SK-MEL-5 (cell line): ENCODE measurements around the gene CCDC9. TPM values are rescaled to one million over a fixed set of nuclear protein-coding genes. Genes with fewer than 3 reads are reported as not detected.
"Not testable (repeated sequence)": the region's sequence is repeated elsewhere in the genome, so short reads cannot be mapped to it uniquely, and the experiment has no call there.

Experiments
- DNase-seq: peaks from one replicate; pipeline ENCODE4 v3.0.0-alpha.2; 2016; ENCODE audit warnings: low read depth, low spot score
- in situ Hi-C: cut with HindIII; loops from 2 replicates; pipeline ENCODE4 v1.10.0; 2016; ENCODE audit warnings: low sequenced_read_pairs, high pct_unique_total_duplicates, low pct_unique_long_range_greater_than_20kb
- total RNA-seq: library from RNA; depleted of rRNA; stranded (reverse); fragments of >200 nt; shearing (Covaris generic); gene quantifications from 2 replicates; pipeline ENCODE4 v1.2.3, GENCODE V29; 2014

Gene CCDC9
- total RNA-seq, 1 experiment from 2014 or later: 2.5 TPM

DNA sequence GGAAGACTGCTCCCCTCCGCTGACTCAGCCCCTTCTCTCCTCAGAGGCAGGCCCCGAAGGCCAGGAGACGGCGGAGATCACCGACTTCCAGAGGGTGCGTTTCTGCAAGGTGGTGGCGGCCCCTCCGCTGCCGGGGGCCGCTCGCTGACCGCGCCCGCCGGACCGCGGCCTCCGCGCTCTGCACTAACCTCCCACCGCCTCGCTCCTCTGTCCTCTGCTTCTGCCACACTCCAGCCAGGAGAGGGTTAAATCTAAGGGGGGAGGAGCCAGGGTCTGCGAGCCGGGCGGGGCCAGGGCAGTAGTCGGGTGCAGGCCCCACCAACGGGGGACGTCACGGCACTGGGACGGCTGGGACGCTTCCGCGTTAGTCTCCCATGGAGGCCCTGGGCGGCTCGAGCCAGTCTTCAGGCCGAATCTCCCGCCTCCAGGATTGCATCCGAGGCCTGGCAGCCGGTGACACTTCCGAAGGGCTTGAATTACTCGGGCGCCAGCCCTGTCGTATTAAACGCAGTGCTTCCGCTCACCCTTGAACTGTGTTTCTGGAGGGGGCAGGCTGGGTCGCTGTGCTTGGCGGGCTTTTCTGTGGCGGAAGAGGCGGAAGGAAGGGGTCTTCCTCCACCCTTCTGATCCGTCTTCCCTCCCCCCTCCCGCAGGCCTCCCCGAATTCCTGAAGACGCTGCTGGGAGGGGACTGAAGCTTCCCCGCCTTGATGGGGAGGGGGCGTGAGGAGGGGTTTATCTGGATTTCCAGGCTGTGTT lies 17.2 kb downstream of the CCDC9 start:
- DNase-seq: peak; percentile 88
- in situ Hi-C loops: no loop called here

DNA sequence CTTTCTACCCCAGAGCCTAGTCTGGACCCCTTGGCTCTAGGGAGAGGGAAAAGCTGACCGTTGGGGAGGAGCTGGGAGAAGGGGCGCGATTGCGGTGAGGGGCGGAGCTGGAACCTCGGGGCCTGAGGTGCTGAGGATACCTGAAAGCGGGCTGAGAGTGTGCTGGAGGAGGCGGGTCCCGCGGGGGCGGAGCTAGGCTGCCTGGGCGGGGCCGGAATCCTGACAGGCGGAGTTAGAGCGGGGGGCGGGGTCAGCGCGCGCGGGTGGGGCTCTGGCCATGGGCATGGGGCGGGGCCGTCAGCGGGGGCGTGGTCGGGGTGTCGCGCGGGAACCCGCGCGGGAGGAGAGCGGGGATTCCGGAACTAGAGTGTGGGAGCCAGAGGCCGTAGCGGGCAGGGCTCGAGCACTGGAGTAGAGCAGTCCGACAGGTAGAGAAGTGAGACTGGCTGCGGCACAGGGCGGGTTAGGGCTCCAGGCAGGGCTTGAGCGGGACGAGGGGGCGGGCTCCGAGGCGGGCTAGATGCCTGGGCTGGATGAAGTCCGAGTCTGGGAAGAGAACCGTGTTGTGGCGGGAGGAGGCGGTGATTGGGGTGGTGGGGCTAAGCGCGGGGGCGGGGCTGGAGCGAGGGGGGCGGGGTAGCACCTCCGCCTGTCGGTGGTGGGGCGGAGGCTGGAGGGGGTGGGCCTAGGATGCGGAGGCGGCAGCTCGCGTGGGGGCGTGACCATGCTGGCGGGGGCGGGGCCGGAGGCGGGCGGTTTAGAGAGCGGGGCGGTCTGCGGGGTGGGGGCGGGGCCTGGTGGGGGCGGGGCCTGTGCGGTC lies 18.0 kb downstream of the CCDC9 start, which contains the start of gene INAFM1:
INAFM1 (plus strand) TSS at position 815 of the 820 bp plus-strand sequence. CDS start 35 bp downstream, outside the sequence.
- in situ Hi-C loops: no loop called here
- peak; percentile 87 for DNase-seq

DNA sequence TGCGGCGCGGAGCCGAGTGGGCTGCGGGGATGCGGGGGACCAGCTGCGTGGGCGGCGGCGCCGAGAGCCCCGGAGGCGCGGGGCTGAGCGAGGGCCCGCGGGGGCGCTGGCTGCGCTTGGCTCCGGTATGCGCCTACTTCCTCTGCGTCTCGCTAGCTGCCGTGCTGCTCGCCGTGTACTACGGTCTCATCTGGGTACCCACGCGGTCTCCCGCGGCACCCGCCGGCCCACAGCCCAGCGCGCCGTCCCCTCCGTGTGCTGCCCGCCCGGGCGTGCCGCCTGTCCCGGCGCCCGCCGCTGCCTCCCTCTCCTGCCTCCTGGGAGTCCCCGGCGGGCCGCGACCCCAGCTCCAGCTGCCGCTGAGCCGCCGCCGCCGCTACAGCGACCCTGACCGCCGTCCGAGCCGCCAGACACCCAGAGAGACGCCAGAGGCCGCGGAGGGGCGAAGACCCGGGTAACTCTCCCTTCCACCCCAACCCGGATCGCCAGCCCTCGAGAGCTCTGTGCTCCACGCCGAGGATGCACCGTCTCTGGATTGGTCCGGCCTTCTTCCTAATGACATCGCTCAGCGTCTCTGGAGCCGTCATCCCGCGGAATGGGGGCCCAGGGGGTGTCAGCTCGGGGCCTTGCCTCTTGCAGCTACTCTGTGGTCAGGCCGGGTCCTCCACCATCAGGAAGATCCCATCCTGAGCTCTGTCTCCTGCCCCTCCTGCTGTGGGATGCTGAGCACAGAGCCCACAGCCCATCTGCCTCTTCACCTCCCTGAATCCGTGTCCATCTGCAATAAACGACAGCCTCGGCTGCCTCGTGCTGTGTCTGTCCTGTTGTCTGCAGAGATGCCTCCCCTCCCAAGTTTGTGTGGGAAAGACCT lies 18.8 kb downstream of the CCDC9 start:
- no peak for DNase-seq
- in situ Hi-C loops: no loop called here

DNA sequence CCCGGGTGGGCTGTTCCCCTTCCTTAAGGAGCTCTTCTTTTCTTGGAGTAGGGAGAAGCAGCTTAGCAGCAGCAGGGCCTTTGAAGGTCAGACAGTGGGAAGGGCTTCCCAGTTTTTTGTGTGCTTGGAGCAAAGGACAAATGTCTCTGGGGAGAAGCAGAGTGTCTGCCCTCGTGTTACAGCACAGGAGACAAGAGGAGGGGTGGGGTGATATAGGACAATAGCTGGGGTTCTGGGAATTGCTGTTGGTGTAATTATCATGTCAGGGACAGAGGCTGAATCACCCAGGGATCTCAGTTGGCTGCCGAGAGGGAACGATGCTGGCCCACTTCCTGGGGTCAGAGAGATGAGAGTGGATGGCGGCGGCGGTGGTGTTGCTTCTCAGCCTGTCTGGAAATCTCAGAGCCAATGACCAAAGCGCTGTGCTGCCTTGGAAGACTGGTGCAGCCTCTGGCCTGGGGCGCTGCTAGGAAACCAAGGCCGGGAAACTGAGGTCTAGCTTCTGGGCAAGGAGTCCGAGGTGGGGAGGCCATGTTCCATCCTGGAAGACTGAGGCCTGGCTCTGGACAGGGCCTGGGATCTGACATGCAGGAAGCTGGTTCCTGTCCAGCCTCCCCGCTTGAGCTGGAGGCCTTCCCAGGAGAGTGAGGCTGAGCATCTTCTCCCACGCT lies 19.6 kb downstream of the CCDC9 start:
- DNase-seq: no peak
- in situ Hi-C loops: no loop called here

DNA sequence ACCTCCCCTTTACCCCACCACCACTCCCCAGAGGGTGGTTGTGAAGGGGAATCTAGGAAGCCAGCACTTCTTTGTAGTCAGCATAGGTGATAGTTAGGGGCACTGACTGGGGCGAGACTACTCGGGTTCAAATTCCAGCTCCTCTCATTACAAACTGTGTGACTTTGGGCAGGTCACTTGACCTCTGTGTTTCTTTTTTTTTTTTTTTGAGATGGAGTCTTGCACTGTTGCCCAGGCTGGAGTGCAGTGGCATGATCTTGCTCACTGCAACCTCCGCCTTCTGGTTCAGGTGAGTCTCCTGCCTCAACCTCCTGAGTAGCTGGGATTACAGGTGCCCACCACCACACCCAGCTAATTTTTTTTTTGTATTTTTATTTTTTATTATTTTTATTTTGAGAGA lies 20.2 kb downstream of the CCDC9 start:
- DNase-seq, in situ Hi-C loops: not testable (repeated sequence)

DNA sequence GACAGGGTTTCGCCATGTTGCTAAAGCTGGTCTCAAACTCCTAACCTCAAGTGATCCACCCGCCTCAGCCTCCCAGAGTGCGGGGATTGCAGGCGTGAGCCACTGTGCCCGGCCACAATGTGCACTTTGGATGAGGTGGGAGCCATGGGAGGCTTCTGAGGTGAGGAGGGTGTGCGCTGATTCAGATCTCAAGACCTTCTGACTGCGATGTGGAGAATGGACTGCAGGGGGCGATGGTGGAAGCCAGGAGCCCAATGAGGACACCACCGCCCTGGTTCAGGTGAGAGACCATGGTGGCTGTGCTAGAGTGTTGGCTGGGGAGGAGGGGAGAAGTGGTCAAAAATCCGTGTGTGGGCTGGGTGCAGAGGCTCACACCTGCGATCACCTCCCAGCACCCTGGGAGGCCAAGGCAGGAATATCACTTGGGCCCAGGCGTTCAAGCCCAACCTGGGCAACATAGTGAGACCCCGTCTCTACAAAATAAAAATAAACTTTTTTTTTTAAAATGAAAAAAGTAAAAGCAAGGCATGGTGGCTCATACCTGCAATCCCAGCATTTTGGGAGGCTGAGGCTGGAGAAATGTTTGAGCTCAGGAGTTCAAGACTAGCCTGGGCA lies 24.0 kb downstream of the CCDC9 start:
- in situ Hi-C loops: no loop called here
- peak; percentile 66 for DNase-seq

DNA sequence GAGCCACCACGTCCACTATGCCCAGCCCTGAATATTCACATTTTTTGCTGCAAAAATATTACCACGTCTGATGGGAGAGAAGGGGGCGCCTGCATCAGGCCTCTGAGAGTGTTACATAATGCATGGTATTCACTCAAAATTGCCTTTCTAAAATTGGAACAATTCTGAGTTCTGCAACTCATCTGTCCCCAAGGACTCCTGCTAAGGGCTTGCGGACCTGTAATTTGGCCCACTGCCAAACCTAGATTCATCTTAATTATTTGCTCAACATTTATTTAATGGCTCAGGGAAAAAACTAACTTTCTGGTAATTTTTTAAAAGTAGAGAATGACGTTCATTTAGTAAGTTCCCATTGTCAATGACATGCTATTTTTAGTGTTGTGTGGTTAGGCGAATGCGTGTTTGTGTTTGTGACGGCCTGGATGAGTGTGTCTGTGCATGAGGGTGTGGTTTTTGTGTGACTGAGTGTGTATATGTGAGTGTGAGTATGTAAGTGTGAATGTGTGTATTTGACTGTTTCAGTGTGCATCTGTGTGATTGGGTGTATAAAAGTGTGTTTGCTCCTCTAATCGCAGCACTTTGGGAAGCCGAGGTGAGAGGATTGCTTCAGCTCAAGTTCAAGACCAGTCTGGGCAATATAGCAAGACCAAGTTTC lies 27.2 kb downstream of the CCDC9 start:
- in situ Hi-C loops: no loop called here
- no peak for DNase-seq

DNA sequence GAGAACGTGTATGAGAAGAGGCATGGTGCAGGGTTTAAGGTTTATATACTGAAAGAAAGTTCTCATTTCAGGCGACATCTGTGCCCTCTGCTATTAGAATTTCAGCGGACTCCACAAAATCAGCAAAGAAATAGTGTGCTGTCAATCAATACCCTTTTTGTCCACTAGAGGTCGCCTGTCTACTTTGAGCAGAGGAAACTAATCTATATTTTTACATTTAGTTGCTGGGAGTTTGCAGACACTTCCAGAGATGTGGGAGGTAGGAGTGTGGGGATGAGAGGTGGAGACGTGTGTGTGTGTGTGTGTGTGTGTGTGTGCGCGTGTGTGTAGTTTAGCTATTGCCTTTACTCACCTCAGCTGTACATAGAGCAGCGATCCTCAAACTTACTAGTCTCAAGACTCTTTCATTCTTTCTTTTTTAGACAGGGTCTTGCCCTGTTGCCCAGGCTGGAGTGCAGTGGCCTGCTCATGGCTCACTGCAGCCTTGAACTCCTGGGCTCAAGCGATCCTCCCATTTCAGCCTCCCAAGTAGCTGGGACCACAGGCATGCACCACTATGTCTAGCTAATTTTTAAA lies 28.1 kb downstream of the CCDC9 start:
- in situ Hi-C loops: no loop called here

DNA sequence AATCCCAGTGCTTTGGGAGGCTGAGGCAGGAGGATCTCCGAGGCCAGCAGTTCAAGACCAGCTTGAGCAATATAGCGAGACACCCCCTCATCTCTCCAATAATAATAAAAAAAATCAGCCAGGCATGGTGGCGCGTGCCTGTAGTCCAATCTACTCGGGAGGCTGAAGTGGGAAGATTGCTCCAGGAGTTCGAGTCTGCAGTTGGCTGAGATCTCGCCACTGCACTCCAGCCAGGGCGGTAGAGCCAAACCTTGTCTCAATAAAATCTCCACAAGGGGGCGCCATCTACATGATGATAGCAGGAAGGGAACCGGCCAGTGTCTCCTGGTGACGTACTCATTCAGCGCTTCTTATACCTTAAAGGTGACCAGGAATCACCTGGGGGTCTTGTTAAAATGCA lies 39.7 kb downstream of the CCDC9 start:
- peak; percentile 87 for DNase-seq
- in situ Hi-C loops: no loop called here

More for the DNA sequence above, 28.1 kb downstream of the CCDC9 start:
- peak; percentile 62 for DNase-seq

DNA sequence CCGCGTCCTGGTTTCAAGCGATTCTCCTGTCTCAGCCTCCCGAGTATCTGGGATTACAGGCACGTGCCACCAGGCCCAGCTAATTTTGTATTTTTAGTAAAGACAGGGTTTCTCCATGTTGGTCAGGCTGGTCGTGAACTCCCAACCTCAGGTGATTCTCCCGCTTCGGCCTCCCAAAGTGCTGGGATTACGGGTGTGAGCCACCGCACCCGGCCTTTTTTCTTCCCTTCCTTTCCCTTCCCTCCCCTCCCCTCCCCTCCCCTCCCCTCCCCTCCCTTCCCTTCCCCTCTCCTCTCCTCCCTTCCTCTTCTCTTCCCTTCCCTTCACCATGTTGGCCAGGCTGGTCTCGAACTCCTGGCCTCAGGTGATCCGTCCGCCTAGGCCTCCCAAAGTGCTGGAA lies 44.5 kb downstream of the CCDC9 start:
- DNase-seq, in situ Hi-C loops: not testable (repeated sequence)

DNA sequence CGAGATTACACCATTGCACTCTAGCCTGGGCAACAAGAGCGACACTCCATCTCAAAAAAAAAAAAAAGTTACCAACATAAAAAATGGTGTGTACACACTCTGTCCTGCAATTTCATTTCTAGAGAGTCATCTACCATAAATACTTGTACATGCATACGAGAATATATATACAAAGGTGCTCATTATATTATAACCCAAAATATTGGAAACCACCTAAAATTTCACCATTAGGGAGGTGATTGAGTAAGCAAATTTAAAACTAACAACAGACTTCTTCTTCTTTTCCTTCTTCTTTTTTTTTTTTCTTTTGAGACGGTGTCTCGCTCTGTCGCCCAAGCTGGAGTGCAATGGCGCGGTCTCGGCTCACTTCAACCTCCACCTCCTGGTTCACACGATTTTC lies 45.9 kb downstream of the CCDC9 start:
- in situ Hi-C loops: no loop called here
- DNase-seq: no peak

DNA sequence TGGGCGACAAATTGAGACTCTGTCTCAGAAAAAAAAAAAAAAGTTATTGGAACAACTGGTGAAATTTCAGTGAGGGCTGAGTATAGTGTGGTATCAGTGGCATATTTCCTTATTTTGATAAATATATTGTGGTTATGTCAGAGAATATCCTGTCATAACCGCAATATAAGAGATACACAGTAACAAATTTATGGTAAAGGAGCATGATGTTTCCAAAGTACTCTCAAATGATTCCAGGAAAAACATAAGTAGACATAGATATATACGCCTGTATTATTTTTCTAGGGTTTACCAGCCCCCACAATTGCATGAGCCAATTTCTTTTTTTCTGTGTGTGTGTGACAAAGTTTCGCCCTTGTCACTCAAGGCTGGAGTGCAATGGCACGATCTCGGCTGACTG lies 47.6 kb downstream of the CCDC9 start:
- in situ Hi-C loops: no loop called here
- no peak for DNase-seq

DNA sequence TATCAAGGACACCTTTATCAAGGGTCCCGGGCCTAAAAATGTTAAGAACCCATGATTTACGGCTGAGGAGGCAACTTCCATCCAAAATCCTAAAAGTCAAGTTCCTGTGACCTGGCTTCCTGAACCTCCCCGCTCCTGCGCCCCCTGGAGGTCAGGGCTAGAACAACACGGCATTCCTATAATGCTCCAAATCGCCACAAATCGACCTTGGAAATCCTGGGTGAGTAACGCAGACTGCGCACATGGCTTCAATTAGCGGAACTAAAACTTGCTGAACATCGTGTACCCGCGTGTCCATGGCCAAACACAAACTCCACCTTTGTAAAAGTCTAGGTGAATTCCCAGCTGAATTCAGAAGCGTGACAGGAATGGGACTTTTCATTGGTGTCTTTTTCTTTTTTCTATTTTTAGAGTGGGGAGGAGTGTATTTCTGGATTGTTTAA lies 49.0 kb downstream of the CCDC9 start:
- in situ Hi-C loops: no loop called here
- peak; percentile 81 for DNase-seq

DNA sequence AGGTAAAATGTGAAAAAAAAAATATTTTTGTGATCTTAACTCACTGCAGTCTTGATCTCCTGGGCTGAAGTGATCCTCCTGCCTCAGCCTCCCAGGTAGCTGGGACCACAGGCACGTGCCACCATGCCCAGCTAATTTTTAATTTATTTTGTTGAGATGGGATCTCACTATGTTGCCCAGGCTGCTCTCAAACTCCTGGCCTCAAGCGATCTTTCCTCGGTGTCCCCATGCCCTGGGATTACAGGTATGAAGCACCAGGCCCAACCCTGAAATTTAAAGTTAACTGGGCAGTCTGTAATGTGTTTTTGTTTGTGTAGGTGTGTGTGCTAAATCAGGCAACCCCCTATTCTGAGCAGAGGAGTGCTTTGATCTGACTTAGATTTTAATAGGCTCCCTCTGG lies 50.0 kb downstream of the CCDC9 start:
- DNase-seq: no peak
- in situ Hi-C loops: no loop called here

DNA sequence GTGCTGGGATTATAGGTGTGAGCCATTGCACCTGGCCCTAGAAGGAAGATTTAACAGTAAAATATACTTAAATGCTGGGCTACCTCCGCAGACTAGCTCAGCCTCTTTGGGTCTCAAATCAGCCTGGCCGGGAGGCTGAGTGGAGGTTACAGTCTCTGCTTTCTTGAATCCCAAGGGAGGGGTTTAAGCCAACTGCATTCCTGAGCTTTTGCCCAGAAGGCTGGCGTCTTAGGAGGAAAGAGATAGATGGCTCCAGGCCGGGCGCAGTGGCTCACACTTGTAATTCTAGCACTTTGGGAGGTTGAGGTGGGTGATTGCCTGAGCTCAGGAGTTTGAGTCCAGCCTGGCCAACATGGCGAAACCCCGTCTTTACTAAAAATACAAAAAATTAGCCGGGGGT lies 52.7 kb downstream of the CCDC9 start:
- DNase-seq: peak; percentile 15
- in situ Hi-C loops: no loop called here

DNA sequence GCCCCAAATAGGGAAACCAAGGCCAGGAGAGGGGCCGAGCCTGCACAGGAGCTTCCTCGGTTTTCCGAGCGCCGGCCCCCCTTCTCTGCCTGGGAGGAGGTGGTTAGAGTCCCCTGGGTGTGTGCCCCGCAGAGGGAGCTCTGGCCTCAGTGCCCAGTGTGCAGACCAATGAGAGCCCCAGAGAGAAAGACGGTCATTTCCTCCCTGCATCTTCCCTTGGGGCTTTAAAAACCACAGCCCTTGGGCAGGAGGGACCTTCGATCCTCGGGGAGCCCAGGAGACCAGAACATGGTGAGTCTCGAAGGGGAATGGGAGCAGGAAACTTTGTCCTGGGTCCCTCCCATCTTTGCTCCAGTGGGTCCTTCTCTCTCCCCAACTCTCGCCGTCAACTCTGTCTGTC lies 53.3 kb downstream of the CCDC9 start, which contains the start of gene C5AR1:
C5AR1 (plus strand) TSS at position 254 of the 400 bp plus-strand sequence; CDS start at position 289, 35 bp downstream.
- DNase-seq: no peak
- in situ Hi-C loops: no loop called here
